GM23338 (cell line): ENCODE results near the gene RUNX1. TPM values are rescaled to one million over a fixed set of nuclear protein-coding genes. Genes with fewer than 3 reads are reported as not detected.

Experiments used
- EZH2 ChIP-seq: fragments of 200-600 bp; sonication (generic); IDR thresholded peaks from one replicate; pipeline ENCODE4 v1.8.0; 2017; ENCODE audit warnings: antibody characterized with exemption, mild to moderate bottlenecking, low read depth; ENCODE audit not compliant: unreplicated experiment
- JUNB ChIP-seq: IDR thresholded peaks from one replicate; pipeline ENCODE4 v1.6.1; 2016; ENCODE audit warnings: antibody characterized with exemption; ENCODE audit not compliant: unreplicated experiment
- NANOG ChIP-seq: IDR thresholded peaks from 2 replicates; pipeline ENCODE4 v1.6.1; 2016; ENCODE audit warnings: antibody characterized with exemption, borderline replicate concordance
- POLR2AphosphoS5 ChIP-seq: IDR thresholded peaks from 2 replicates; pipeline ENCODE4 v1.6.1; 2016; ENCODE audit warnings: antibody characterized with exemption, low read depth
- STAT1 ChIP-seq: IDR thresholded peaks from one replicate; pipeline ENCODE4 v1.6.1; 2016; ENCODE audit warnings: antibody characterized with exemption; ENCODE audit not compliant: unreplicated experiment
- ZNF114 ChIP-seq: fragments of 250-450 bp; sonication (Bioruptor Pico); IDR thresholded peaks from 2 replicates; pipeline ENCODE4 v1.5.0; 2020; ENCODE audit warnings: mild to moderate bottlenecking, moderate library complexity
- ZNF331 ChIP-seq: fragments of 250-450 bp; sonication (Bioruptor Pico); IDR thresholded peaks from 2 replicates; pipeline ENCODE4 v1.5.0; 2020; ENCODE audit warnings: low read depth, mild to moderate bottlenecking, moderate library complexity
- polyA plus RNA-seq: library from polyadenylated mRNA; unstranded; fragments of >200 nt; fragmentation: Nextera tagmentation; extraction: Ambion mirVana; gene quantifications from 2 replicates; pipeline ENCODE4 v1.2.1, GENCODE V29; 2016
- total RNA-seq: library from RNA; depleted of rRNA; stranded (reverse); fragments of >200 nt; shearing (Covaris generic); gene quantifications from 2 replicates; pipeline ENCODE4 v1.2.3, GENCODE V29; 2014
- TF ChIP-seq, protein P1 (sequence below): IDR thresholded peaks from one replicate; pipeline ENCODE4 v1.6.1; 2018; ENCODE audit warnings: antibody characterized with exemption; ENCODE audit not compliant: unreplicated experiment
- TF ChIP-seq, protein P2 (sequence below): fragments of 250-450 bp; sonication (Bioruptor Pico); IDR thresholded peaks from 2 replicates; pipeline ENCODE4 v1.5.0; 2020; ENCODE audit warnings: mild to moderate bottlenecking, moderate library complexity

RUNX1 gene
- total and polyA plus RNA-seq, 2 experiments from 2014 or later, result 0.29 to 1.1 TPM

- TF ChIP-seq, protein P1, sequence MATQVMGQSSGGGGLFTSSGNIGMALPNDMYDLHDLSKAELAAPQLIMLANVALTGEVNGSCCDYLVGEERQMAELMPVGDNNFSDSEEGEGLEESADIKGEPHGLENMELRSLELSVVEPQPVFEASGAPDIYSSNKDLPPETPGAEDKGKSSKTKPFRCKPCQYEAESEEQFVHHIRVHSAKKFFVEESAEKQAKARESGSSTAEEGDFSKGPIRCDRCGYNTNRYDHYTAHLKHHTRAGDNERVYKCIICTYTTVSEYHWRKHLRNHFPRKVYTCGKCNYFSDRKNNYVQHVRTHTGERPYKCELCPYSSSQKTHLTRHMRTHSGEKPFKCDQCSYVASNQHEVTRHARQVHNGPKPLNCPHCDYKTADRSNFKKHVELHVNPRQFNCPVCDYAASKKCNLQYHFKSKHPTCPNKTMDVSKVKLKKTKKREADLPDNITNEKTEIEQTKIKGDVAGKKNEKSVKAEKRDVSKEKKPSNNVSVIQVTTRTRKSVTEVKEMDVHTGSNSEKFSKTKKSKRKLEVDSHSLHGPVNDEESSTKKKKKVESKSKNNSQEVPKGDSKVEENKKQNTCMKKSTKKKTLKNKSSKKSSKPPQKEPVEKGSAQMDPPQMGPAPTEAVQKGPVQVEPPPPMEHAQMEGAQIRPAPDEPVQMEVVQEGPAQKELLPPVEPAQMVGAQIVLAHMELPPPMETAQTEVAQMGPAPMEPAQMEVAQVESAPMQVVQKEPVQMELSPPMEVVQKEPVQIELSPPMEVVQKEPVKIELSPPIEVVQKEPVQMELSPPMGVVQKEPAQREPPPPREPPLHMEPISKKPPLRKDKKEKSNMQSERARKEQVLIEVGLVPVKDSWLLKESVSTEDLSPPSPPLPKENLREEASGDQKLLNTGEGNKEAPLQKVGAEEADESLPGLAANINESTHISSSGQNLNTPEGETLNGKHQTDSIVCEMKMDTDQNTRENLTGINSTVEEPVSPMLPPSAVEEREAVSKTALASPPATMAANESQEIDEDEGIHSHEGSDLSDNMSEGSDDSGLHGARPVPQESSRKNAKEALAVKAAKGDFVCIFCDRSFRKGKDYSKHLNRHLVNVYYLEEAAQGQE, result no peak
- no peak for TF ChIP-seq EZH2
- TF ChIP-seq NANOG, result no peak
- no peak for TF ChIP-seq ZNF114 (CRISPR knock-in tag)
- TF ChIP-seq, protein P2, sequence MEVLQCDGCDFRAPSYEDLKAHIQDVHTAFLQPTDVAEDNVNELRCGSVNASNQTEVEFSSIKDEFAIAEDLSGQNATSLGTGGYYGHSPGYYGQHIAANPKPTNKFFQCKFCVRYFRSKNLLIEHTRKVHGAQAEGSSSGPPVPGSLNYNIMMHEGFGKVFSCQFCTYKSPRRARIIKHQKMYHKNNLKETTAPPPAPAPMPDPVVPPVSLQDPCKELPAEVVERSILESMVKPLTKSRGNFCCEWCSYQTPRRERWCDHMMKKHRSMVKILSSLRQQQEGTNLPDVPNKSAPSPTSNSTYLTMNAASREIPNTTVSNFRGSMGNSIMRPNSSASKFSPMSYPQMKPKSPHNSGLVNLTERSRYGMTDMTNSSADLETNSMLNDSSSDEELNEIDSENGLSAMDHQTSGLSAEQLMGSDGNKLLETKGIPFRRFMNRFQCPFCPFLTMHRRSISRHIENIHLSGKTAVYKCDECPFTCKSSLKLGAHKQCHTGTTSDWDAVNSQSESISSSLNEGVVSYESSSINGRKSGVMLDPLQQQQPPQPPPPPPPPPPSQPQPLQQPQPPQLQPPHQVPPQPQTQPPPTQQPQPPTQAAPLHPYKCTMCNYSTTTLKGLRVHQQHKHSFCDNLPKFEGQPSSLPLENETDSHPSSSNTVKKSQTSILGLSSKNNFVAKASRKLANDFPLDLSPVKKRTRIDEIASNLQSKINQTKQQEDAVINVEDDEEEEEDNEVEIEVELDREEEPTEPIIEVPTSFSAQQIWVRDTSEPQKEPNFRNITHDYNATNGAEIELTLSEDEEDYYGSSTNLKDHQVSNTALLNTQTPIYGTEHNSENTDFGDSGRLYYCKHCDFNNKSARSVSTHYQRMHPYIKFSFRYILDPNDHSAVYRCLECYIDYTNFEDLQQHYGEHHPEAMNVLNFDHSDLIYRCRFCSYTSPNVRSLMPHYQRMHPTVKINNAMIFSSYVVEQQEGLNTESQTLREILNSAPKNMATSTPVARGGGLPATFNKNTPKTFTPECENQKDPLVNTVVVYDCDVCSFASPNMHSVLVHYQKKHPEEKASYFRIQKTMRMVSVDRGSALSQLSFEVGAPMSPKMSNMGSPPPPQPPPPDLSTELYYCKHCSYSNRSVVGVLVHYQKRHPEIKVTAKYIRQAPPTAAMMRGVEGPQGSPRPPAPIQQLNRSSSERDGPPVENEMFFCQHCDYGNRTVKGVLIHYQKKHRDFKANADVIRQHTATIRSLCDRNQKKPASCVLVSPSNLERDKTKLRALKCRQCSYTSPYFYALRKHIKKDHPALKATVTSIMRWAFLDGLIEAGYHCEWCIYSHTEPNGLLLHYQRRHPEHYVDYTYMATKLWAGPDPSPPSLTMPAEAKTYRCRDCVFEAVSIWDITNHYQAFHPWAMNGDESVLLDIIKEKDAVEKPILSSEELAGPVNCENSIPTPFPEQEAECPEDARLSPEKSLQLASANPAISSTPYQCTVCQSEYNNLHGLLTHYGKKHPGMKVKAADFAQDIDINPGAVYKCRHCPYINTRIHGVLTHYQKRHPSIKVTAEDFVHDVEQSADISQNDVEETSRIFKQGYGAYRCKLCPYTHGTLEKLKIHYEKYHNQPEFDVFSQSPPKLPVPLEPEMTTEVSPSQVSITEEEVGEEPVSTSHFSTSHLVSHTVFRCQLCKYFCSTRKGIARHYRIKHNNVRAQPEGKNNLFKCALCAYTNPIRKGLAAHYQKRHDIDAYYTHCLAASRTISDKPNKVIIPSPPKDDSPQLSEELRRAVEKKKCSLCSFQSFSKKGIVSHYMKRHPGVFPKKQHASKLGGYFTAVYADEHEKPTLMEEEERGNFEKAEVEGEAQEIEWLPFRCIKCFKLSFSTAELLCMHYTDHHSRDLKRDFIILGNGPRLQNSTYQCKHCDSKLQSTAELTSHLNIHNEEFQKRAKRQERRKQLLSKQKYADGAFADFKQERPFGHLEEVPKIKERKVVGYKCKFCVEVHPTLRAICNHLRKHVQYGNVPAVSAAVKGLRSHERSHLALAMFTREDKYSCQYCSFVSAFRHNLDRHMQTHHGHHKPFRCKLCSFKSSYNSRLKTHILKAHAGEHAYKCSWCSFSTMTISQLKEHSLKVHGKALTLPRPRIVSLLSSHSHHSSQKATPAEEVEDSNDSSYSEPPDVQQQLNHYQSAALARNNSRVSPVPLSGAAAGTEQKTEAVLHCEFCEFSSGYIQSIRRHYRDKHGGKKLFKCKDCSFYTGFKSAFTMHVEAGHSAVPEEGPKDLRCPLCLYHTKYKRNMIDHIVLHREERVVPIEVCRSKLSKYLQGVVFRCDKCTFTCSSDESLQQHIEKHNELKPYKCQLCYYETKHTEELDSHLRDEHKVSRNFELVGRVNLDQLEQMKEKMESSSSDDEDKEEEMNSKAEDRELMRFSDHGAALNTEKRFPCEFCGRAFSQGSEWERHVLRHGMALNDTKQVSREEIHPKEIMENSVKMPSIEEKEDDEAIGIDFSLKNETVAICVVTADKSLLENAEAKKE (CRISPR knock-in tag), result no peak
- TF ChIP-seq POLR2AphosphoS5, result no peak
- no peak for TF ChIP-seq ZNF331 (CRISPR knock-in tag)
- TF ChIP-seq STAT1, result no peak
- no peak for TF ChIP-seq JUNB
These were observed 214.1 kb downstream of the RUNX1 start (continued) for GRCh38 chr21:34834852-34835501.
